GM18909 (cell line): ENCODE results near the gene CCDC141.
"Not testable (repeated sequence)": the region's sequence is repeated elsewhere in the genome, so short reads cannot be mapped to it uniquely, and the experiment has no call there.

ENCODE experiments used
- ATAC-seq: cut with Tn5 transposase; IDR thresholded peaks from one replicate; pipeline ENCODE4 v1.9.1; 2021; ENCODE audit warnings: mild to moderate bottlenecking; ENCODE audit not compliant: unreplicated experiment, poor library complexity

The CCDC141 gene

DNA sequence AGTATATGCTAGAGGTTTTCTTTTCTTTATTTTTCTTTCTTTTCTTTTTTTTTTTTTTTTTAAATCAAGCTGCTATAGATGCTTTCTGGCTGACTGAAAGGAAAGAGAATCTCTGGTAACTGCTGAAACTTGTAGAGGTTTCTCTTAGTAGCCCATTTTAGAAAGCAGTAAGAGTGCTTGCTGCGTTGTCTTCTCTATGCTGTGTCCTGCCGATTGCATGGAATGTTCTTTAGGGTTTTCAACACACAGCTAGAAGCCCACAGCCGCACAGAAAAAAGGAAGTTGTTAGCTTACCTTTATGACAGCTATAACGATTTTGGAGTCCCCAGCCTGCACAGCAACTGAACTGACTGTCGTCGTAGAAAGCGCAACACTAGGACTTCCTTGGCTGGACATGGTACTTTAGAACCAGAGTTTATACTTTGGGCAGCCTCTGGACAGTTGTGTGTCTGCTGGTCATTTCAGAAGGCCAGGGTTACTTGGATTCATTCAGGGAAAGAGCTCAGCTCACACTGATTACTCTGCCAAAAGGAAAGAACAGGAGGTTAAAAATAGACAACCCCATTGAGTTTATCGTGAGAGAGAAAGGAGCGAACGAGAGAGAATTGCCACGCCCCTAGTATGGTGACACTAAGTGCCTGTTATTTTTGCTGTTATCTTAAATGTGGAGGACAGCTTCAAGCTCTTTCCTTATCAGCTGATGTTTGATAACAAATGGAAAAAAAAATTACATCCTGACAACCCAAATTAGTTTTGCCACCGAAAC is at the start of gene CCDC141:
Gene CCDC141, minus strand, starts transcription at position 592 of the 766 bp plus-strand sequence. Its CDS starts 196 bp downstream, at position 396.
- peak; percentile 70 for ATAC-seq

DNA sequence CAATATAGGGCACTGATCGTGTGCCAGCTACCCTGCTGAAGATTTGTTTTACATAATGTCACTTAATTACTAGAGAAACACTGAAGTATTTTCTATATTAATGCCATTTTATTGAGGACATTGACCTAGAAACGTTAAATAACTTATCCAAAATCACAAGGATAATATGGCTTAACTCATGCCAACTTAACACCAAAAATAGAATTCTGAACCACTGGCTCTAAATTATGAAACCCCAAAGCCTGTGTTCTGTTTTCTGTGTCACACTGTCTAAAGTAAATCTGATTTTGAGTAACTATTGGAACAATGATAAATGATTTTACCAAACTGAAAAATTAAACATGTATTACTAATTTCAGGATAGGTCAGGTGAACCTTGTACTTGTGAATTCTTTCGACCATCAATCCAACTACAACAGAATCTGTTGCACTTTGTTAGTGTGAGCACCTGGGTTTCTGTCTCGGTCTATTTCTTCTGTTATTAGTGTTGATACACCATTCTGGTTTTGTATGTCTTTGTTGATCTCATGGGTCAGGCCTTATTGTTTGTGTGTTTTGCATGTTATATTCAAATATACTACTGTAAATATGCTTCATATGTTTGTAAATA is 48.2 kb upstream of the CCDC141 start:
- peak; percentile 40 for ATAC-seq

DNA sequence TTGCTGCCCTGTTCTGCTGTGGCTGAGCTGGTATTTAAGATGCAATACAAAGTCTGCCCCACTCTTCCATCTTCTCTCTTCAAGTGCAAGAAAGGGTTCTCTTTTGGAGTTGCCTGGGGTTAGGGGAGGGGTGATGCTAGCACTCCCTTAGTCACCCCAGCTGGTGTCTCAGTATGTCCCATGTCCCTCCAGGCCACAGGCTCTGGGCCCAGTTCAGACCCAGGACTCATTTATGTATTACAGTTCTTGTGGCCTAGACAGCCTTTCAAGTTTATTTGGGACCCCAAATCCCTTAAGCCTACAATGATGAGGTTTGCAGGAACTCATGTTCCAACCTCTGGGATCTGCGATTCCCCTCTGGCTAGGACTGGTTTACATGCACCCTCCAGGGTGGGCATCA is 47.2 kb upstream of the CCDC141 start:
- no peak for ATAC-seq

DNA sequence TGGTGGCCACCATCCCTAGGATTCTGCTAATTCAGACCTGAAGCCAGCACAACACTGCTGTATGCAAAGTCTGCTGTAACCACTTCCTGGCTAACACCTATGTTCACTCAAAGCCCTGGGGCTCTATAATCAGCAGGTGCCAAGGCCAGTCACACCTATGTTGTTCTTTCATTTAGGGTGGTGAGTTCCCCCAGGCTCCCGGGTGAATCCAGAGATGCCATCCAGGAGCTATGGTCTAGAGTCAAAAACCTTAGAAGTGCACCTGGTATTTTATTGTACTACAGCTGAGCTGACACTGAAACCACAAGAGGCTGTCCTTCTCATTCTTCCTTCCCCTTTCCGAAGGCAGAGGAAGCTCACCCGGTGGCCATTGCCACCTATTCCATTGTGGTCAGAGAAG is 46.2 kb upstream of the CCDC141 start:
- peak; percentile 97 for ATAC-seq

DNA sequence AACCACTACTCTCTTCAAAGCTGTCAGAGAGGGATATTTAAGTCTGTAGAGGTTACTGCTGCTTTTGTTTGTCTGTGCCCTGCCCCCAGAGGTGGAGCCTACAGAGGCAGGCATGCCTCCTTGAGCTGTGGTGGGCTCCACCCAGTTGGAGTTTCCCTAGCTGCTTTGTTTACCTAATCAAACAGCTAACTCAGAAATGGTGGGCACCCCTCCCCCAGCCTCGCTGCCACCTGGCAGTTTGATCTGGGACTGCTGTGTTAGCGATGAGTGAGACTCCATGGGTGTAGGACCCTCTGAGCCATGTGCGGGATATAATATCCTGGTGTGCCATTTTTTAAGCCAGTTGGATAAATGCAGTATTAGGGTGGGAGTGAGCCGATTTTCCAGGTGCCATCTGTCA is 43.0 kb upstream of the CCDC141 start:
- not testable (repeated sequence) for ATAC-seq

- ATAC-seq: no peak
Measured at GRCh38 chr2:179082697-179083096, 32.8 kb upstream of the CCDC141 start.

- ATAC-seq: no peak
Measured at GRCh38 chr2:179081954-179082353, 32.0 kb upstream of the CCDC141 start.

- ATAC-seq: no peak
Measured at GRCh38 chr2:179072527-179072926, 22.6 kb upstream of the CCDC141 start.

DNA sequence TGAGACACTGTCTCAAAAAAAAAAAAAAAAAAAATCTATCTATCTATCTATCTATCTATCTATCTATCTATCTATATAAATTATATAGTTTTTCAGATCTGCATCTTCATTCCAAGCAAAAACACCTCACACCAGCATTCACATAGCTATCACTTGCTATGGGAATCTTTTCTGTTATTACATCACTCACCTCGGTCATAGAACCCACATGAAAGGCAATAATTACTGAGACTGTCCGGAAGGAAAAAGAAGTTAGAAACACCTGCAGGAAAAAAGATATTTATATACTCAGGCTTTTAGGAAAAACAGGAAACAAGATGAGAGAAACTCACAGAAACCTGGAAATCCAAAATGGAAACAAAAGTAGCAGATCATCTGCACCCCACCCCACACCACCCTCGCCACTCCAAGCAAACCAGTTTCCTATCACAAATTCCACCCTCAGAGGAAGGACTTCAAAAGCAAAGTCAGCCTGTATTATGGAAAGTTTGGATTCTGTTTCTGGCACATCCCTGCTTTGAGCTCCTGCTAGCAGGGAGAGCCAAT is 21.9 kb upstream of the CCDC141 start:
- ATAC-seq: no peak

DNA sequence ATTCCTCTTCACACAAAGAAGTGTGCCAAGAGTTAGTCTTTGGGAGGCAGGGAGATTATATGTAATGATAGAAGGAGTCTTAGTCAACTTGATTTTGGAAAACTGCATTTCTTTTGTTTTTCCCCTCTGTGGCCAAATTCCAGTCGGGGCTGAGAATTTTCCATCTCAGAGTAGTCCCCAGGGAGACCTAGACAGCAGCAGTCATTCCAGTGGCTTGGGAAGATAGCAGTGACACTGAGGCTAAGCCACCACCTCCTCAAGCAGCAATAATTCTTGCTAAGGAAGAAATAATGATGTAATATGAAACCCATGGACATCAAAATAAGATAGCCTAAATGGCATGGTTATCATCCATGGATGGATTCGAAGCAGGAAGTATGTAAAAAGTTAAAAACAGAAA is 21.0 kb upstream of the CCDC141 start:
- no peak for ATAC-seq

- no peak for ATAC-seq
Measured at GRCh38 chr2:179069685-179070084, 19.7 kb upstream of the CCDC141 start.

- no peak for ATAC-seq
Measured at GRCh38 chr2:179068991-179069643, 19.2 kb upstream of the CCDC141 start.

GRCh38 chr2:179059026-179059700 is 9.2 kb upstream of the CCDC141 start:
- peak; percentile 83 for ATAC-seq

- no peak for ATAC-seq
Measured at GRCh38 chr2:179057737-179058136, 7.8 kb upstream of the CCDC141 start.

DNA sequence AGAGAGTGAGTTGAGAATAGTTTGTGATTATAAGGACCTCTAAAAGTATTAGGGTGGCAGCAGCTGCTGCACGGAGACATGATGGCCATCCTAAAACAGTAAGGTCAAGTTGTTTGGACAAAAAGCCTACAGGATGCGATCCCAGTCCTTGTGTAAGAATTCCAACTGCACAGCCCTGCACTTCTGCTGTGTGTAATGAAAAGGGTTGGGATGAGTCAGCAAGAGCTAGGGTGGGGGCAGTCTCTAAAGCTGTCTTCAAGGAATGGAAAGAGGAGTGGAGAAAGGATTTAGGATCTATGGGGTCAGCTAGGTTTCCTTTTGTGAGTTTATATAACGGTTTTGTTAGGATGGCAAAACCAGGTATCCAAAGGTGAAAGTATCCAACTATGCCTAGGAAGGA is 3.6 kb upstream of the CCDC141 start:
- ATAC-seq: not testable (repeated sequence)

- ATAC-seq: no peak
Measured at GRCh38 chr2:179051250-179051649, 1.3 kb upstream of the CCDC141 start.

DNA sequence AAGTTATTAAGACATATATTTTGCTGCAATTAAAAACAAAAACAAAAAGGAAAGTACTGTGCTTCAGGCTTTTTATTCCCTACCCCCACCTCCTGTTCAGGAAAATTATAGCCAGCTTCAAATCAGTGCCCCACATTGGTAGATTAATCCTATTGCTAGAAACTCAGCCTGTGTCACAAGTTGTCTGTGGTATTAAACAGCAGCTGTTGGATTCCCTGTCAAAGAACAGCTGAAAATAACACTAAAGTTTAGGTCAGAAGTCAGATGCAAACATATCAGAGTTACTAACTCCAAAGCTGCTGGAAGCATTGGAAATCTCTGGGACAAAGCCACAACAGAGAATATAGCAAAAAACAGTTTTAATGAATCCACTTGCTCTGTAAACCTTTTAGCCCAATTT is 818 bp upstream of the CCDC141 start:
- ATAC-seq: no peak

- ATAC-seq: peak; percentile 49
Measured at GRCh38 chr2:179049203-179049545, 763 bp downstream of the CCDC141 start.

GRCh38 chr2:179048099-179048498 is 1.8 kb downstream of the CCDC141 start:
- no peak for ATAC-seq

GRCh38 chr2:179045602-179046001 is 4.3 kb downstream of the CCDC141 start:
- not testable (repeated sequence) for ATAC-seq

- peak; percentile 34 for ATAC-seq
Measured at GRCh38 chr2:179044500-179044899, 5.4 kb downstream of the CCDC141 start.
